ENCODE data around the gene MYO18A. TPM values are rescaled to one million over a fixed set of nuclear protein-coding genes. Genes with fewer than 3 reads are reported as not detected.

The MYO18A gene
- total RNA-seq, 1 experiment from 2014 or later, result 89.9 TPM

- H3K9me3 Mint-ChIP-seq (ENCODE audit: low read depth, unreplicated experiment), result peaks cover 8% of the 10 kb centered on the region
- DNase-seq, result no peak
- TF ChIP-seq CTCF (IDR thresholded peaks at IDR 0.05; ENCODE audit: unreplicated experiment), result no peak
- intact Hi-C loops (cut with micrococcal nuclease; ENCODE audit: unreplicated experiment), result no loop called here
- CTCF ChIA-PET, result interaction anchor here (0.6 kb wide), 1 partner anchor 23 kb away, joined by 4 read pairs; no protein-coding TSS in a partner anchor
- peaks cover under 1% of the 10 kb centered on the region for H3K36me3 Mint-ChIP-seq (ENCODE audit: insufficient read depth, unreplicated experiment)
- no peak overlapping the region for H3K4me3 Mint-ChIP-seq (ENCODE audit: low read depth, unreplicated experiment)
- H3K27ac Mint-ChIP-seq (ENCODE audit: unreplicated experiment), result no peak overlapping the region
- no TSS peak for BruUV-seq (replicated peaks)
- H3K27me3 Mint-ChIP-seq (ENCODE audit: unreplicated experiment), result no peaks in the 10 kb centered on the region
- peaks cover 6% of the 10 kb centered on the region for H3K4me1 Mint-ChIP-seq (ENCODE audit: low read depth, unreplicated experiment)
These were observed 142.5 kb downstream of the MYO18A start for GRCh38 chr17:29037739-29038084.

GRCh38 chr17:29036584-29036983, 143.6 kb downstream of the MYO18A start:
- DNase-seq, result no peak
- H3K4me3 Mint-ChIP-seq (ENCODE audit: low read depth, unreplicated experiment), result no peak overlapping the region
- no peaks in the 10 kb centered on the region for H3K4me1 Mint-ChIP-seq (ENCODE audit: low read depth, unreplicated experiment)
- H3K27ac Mint-ChIP-seq (ENCODE audit: unreplicated experiment), result no peak overlapping the region
- CTCF ChIA-PET, result no interaction called here
- peaks cover 8% of the 10 kb centered on the region for H3K9me3 Mint-ChIP-seq (ENCODE audit: low read depth, unreplicated experiment)
- TF ChIP-seq CTCF (IDR thresholded peaks at IDR 0.05; ENCODE audit: unreplicated experiment), result no peak
- intact Hi-C loops (cut with micrococcal nuclease; ENCODE audit: unreplicated experiment), result no loop called here
- no TSS peak for BruUV-seq (replicated peaks)
- H3K36me3 Mint-ChIP-seq (ENCODE audit: insufficient read depth, unreplicated experiment), result no peaks in the 10 kb centered on the region
- no peaks in the 10 kb centered on the region for H3K27me3 Mint-ChIP-seq (ENCODE audit: unreplicated experiment)

GRCh38 chr17:29034510-29034909, 145.7 kb downstream of the MYO18A start:
- Mint-ChIP-seq H3K27ac (ENCODE audit: unreplicated experiment) (no peak overlapping the region), H3K36me3 (ENCODE audit: insufficient read depth, unreplicated experiment) (no peaks in the 10 kb centered on the region), H3K9me3 (ENCODE audit: low read depth, unreplicated experiment) (peaks cover 8% of the 10 kb centered on the region), H3K4me3 (ENCODE audit: low read depth, unreplicated experiment) (no peak overlapping the region), H3K4me1 (ENCODE audit: low read depth, unreplicated experiment) (no peaks in the 10 kb centered on the region), H3K27me3 (ENCODE audit: unreplicated experiment) (no peaks in the 10 kb centered on the region)
- BruUV-seq (replicated peaks), result no TSS peak
- CTCF ChIA-PET, result interaction anchor here (0.9 kb wide), 1 partner anchor 12 kb away, joined by 3 read pairs; no protein-coding TSS in a partner anchor
- TF ChIP-seq CTCF (IDR thresholded peaks at IDR 0.05; ENCODE audit: unreplicated experiment), result no peak
- DNase-seq, result no peak
- intact Hi-C loops (cut with micrococcal nuclease; ENCODE audit: unreplicated experiment), result no loop called here

- Mint-ChIP-seq H3K4me1 (ENCODE audit: low read depth, unreplicated experiment) (no peaks in the 10 kb centered on the region), H3K27ac (ENCODE audit: unreplicated experiment) (no peak overlapping the region), H3K27me3 (ENCODE audit: unreplicated experiment) (no peaks in the 10 kb centered on the region), H3K36me3 (ENCODE audit: insufficient read depth, unreplicated experiment) (no peaks in the 10 kb centered on the region), H3K4me3 (ENCODE audit: low read depth, unreplicated experiment) (no peak overlapping the region), H3K9me3 (ENCODE audit: low read depth, unreplicated experiment) (peaks cover 8% of the 10 kb centered on the region)
- no peak for TF ChIP-seq CTCF (IDR thresholded peaks at IDR 0.05; ENCODE audit: unreplicated experiment)
- BruUV-seq (replicated peaks), result no TSS peak
- DNase-seq, result no peak
- CTCF ChIA-PET, result no interaction called here
- intact Hi-C loops (cut with micrococcal nuclease; ENCODE audit: unreplicated experiment), result no loop called here
These were observed 147.4 kb downstream of the MYO18A start for GRCh38 chr17:29032857-29033197.

Data from Calu3 (cell line).